K562 (cell line): ENCODE data around the gene SCMH1. TPM values are rescaled to one million over a fixed set of nuclear protein-coding genes. Genes with fewer than 3 reads are reported as not detected.

ENCODE experiments used
- E4F1 ChIP-seq: fragments of 250-450 bp; sonication (Bioruptor Pico); IDR thresholded peaks from 2 replicates; pipeline ENCODE4 v1.5.0; 2021; ENCODE audit warnings: mild to moderate bottlenecking, borderline replicate concordance
- ELK3 ChIP-seq: fragments of 450-650 bp; formaldehyde crosslinking; IDR thresholded peaks from 2 replicates; pipeline ENCODE4 v1.4.0; 2020; ENCODE audit warnings: mild to moderate bottlenecking
- VEZF1 ChIP-seq: fragments of 200-800 bp; sonication (Bioruptor generic); IDR thresholded peaks from 2 replicates; pipeline ENCODE4 v1.6.1; 2017; ENCODE audit warnings: missing genetic modification characterization, missing compliant biosample characterization
- ZNF780A ChIP-seq: fragments of 250-450 bp; sonication (Bioruptor Pico); IDR thresholded peaks from 2 replicates; pipeline ENCODE4 v1.5.0; 2021; ENCODE audit warnings: mild to moderate bottlenecking
- polyA plus RNA-seq, 8 experiments: library from polyadenylated mRNA; depleted of rRNA in 4 of 8; stranded (reverse) in 5 of 8; unstranded in 3 of 8; fragments of >200 nt; fragmentation: Nextera tagmentation in 2 of 8; fragmentation: Illumina TruSeq in 1 of 8; extraction: Ambion mirVana in 2 of 8; extraction: Trizol in 1 of 8; gene quantifications; 2 replicates each; pipeline versions ENCODE4 v1.2.1 to v1.2.3, GENCODE V29; 2011 to 2014; ENCODE audit warnings: inconsistent platforms in 1 of 8, missing spikeins in 1 of 8
- total RNA-seq, 7 experiments: library from RNA; depleted of rRNA in 6 of 7; stranded (reverse); fragments of >200 nt in 6 of 7; fragmentation: Illumina TruSeq in 2 of 7; extraction: Trizol in 2 of 7; gene quantifications; 2 replicates each; pipeline versions ENCODE4 v1.2.1 to v1.2.3, GENCODE V29; 2011 to 2021; ENCODE audit warnings: low replicate concordance in 1 of 7

The SCMH1 gene
- total and polyA plus RNA-seq, 9 of the 15 experiments (the other 6 are each of a cell fraction or from before 2014, with no cell fraction given): 8.5 to 37.0 (median 26.8) TPM

- no peak for TF ChIP-seq E4F1
- TF ChIP-seq VEZF1: peak; percentile 36
- TF ChIP-seq ZNF780A (CRISPR knock-in tag): no peak
- no peak for TF ChIP-seq ELK3 (CRISPR knock-in tag)
Measured at GRCh38 chr1:41158147-41158875, 83.8 kb downstream of the SCMH1 start (continued).
